Right lobe of liver (tissue), 4 donors: ENCODE results near the gene ANXA2.
"Not testable (repeated sequence)": the region's sequence is repeated elsewhere in the genome, so short reads cannot be mapped to it uniquely, and the experiment has no call there.

Source experiments
- POLR2A ChIP-seq: fragments of 450-650 bp; IDR thresholded peaks from one replicate; pipeline ENCODE4 v1.6.1; 2017; ENCODE audit warnings: antibody characterized with exemption, mild to moderate bottlenecking
- TF ChIP-seq, protein P1 (sequence below), 4 donors: fragments of 200-600 bp in 3 of 4; fragments of 450-650 bp in 1 of 4; IDR thresholded peaks; one replicate each; pipeline versions ENCODE4 v1.5.1 to v1.8.0; 2016 to 2022; ENCODE audit warnings: antibody characterized with exemption in 4 of 4, mild to moderate bottlenecking in 2 of 4
- donor health status: DM: no; HTN: no; CAD: no.
- donor health status: DM: no; HTN: no; CAD: no.
- donor health status: DM: no; HTN: yes; CAD: no.

DNA sequence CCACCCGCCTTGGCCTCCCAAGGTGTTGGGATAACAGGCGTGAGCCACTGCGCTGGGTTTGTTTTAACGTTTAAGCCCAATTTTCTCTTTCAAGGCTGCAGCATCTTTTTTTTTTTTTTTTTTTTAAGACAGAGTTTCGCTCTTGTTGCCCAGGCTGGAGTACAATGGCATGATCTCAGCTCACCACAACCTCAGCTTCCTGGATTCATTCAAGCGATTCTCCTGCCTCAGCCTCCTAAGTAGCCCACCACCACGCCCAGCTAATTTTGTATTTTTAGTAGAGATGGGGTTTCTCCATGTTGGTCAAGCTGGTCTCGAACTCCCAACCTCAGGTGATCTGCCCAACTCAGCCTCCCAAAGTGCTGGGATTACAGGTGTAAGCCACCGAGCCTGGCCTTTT, 12.6 kb upstream of the ANXA2 start:
- TF ChIP-seq, protein P1, sequence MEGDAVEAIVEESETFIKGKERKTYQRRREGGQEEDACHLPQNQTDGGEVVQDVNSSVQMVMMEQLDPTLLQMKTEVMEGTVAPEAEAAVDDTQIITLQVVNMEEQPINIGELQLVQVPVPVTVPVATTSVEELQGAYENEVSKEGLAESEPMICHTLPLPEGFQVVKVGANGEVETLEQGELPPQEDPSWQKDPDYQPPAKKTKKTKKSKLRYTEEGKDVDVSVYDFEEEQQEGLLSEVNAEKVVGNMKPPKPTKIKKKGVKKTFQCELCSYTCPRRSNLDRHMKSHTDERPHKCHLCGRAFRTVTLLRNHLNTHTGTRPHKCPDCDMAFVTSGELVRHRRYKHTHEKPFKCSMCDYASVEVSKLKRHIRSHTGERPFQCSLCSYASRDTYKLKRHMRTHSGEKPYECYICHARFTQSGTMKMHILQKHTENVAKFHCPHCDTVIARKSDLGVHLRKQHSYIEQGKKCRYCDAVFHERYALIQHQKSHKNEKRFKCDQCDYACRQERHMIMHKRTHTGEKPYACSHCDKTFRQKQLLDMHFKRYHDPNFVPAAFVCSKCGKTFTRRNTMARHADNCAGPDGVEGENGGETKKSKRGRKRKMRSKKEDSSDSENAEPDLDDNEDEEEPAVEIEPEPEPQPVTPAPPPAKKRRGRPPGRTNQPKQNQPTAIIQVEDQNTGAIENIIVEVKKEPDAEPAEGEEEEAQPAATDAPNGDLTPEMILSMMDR (IDR thresholded peaks at IDR 0.05): not testable (repeated sequence)
- TF ChIP-seq POLR2A: not testable (repeated sequence)
